GM06990 (cell line): Measurements from ENCODE around the gene ZNF582.
A peak's percentile ranks its signal among the peaks of the same experiment; 100 is the strongest.

Experiments
- DNase-seq: peaks from one replicate; pipeline ENCODE4 v3.0.0-alpha.2; 2011; ENCODE audit not compliant: insufficient read length; ENCODE audit errors: extremely low read depth
- H3K27me3 ChIP-seq: replicated peaks from 2 replicates; pipeline ENCODE4 v1.6.0; 2011; ENCODE audit warnings: low read length; ENCODE audit not compliant: control insufficient read depth, insufficient read depth
- H3K36me3 ChIP-seq: 2 replicates; pipeline ENCODE4 v1.5.1; 2011; ENCODE audit warnings: low read length; ENCODE audit not compliant: control insufficient read depth, insufficient read depth
- H3K4me3 ChIP-seq: replicated peaks from 2 replicates; pipeline ENCODE4 v1.5.1; 2011; ENCODE audit warnings: low read depth, mild to moderate bottlenecking, control low read depth, low read length
- TF ChIP-seq, protein P1 (sequence below): IDR thresholded peaks from 2 replicates; pipeline ENCODE4 v1.5.1; 2011; ENCODE audit warnings: low read length, control low read depth, mild to moderate bottlenecking, inconsistent platforms; ENCODE audit not compliant: insufficient read depth, poor library complexity, severe bottlenecking

ZNF582 gene

DNA sequence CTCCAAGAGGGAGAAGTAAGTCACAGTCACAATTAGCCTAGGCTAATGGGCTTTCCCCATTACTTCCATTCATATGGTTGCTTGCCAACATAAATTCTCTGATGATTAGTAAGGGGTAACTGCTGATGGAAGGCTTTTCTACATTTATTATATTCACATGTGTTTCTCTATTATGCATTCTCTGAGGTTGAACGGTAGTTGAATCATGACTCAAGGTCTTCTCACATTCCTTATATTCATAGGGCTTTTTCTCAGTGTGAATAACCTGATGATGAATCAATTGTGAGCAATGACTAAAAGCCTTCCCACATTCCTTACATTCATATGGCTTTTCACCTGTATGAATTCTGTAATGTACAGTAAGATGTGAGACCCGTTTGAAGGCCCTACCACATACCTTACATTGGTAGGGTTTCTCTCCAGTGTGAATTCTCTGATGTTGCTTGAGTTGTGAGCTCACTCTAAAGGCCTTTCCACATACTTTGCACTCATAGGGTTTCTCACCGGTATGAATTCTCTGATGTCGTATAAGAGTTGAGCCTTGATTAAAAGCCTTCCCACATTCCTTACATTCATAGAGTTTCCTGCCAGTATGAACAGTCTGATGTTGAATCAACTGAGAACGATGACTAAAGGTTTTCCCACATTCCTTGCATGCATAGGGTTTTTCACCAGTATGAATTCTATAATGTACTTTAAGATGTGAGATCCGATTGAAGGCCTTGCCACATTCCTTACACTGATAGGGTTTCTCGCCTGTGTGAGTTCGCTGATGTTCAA, 9.3 kb downstream of the ZNF582 start:
- Histone ChIP-seq H3K36me3 (no peaks in the 10 kb centered on the region), H3K4me3 (no peak overlapping the region), H3K27me3 (no peaks in the 10 kb centered on the region)
- TF ChIP-seq, protein P1, sequence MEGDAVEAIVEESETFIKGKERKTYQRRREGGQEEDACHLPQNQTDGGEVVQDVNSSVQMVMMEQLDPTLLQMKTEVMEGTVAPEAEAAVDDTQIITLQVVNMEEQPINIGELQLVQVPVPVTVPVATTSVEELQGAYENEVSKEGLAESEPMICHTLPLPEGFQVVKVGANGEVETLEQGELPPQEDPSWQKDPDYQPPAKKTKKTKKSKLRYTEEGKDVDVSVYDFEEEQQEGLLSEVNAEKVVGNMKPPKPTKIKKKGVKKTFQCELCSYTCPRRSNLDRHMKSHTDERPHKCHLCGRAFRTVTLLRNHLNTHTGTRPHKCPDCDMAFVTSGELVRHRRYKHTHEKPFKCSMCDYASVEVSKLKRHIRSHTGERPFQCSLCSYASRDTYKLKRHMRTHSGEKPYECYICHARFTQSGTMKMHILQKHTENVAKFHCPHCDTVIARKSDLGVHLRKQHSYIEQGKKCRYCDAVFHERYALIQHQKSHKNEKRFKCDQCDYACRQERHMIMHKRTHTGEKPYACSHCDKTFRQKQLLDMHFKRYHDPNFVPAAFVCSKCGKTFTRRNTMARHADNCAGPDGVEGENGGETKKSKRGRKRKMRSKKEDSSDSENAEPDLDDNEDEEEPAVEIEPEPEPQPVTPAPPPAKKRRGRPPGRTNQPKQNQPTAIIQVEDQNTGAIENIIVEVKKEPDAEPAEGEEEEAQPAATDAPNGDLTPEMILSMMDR = no peak
- DNase-seq = no peak

DNA sequence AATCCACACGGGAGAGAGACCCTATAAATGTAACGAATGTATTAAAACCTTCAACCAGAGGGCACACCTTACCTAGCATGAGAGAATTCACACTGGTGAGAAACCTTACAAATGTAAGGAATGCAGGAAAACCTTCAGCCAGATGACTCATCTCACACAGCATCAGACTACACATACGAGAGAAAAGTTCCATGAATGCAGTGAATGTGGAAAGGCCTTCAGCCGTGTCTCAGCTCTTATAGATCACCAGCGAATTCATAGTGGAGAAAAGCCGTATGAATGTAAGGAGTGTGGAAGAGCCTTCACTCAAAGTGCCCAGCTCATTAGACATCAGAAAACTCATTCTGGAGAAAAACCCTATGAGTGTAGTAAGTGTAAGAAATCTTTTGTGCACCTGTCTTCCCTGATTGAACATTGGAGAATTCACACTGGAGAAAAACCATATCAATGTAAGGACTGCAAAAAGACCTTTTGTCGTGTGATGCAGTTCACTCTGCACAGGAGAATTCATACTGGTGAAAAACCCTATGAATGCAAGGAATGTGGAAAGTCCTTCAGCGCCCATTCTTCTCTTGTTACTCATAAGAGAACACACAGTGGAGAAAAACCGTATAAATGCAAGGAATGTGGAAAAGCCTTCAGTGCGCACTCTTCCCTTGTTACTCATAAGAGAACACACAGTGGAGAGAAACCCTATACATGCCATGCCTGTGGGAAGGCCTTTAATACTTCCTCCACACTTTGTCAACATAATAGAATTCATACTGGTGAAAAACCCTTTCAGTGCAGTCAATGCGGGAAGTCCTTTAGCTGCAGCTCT, 16.0 kb downstream of the ZNF582 start:
- Histone ChIP-seq H3K36me3 (no peaks in the 10 kb centered on the region; the same call in 1 of the 2 replicates), H3K27me3 (no peaks in the 10 kb centered on the region), H3K4me3 (no peak overlapping the region)
- TF ChIP-seq, protein P1 = no peak
- no peak for DNase-seq

DNA sequence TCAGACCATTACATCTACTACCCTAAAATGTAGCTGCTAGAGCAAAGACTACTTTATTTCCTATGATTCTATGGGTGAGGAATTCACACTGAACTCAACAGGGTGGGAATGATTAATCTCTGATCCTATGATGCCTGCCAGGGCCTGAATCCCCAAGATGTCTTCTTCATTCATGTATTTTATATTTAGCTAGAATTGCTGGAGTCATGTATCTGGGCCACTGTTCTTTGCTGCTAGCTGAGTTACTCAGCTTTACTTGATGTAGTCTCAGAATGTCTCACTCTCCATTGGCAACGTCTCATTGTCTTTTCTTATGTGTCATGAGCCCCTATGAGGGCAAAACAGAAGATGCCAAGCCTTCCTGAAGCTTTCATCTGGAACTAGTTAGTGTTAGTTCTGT, 21.1 kb downstream of the ZNF582 start:
- Histone ChIP-seq H3K4me3 (no peak overlapping the region), H3K27me3 (no peaks in the 10 kb centered on the region), H3K36me3 (no peaks in the 10 kb centered on the region; the same call in 1 of the 2 replicates)
- no peak for DNase-seq
- TF ChIP-seq, protein P1 = no peak

DNA sequence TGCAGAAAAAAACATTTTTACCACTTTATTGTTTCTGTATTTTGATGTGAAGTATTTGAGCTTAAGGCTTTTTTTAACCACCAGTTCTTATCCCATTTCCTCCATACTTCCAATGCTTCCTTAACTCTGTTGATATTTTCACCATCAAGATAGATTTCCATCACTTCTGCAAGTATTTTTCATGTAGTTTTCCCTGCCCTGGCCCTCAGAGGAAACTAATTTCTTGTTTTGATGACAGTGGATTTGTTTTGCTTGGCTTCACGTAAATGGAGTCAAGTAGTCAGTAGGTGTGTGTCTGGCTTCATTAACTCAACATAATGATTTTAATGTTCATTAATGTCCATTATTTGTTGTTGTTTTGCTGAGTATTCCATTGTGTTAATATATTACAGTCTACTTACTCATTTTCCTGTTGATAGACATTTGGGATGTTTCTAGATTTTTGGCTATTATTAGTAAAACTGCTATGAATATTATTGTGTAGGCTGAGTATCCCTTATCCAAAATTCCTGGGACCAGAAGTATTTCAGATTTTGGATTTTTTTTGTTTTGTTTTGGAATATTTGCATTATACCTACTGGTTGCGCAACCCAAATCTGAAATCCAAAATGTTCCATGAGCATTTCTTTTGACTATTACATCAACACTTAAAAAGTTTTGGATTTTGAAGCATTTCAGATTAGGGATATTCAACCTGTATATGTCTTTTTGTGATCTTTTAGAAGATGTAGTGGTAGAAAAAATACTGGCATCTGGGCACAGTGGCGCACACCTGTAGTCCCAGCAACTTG, 23.3 kb downstream of the ZNF582 start:
- TF ChIP-seq, protein P1 = no peak
- Histone ChIP-seq H3K36me3 (no peaks in the 10 kb centered on the region; the same call in 1 of the 2 replicates), H3K27me3 (no peaks in the 10 kb centered on the region), H3K4me3 (no peak overlapping the region)
- no peak for DNase-seq

DNA sequence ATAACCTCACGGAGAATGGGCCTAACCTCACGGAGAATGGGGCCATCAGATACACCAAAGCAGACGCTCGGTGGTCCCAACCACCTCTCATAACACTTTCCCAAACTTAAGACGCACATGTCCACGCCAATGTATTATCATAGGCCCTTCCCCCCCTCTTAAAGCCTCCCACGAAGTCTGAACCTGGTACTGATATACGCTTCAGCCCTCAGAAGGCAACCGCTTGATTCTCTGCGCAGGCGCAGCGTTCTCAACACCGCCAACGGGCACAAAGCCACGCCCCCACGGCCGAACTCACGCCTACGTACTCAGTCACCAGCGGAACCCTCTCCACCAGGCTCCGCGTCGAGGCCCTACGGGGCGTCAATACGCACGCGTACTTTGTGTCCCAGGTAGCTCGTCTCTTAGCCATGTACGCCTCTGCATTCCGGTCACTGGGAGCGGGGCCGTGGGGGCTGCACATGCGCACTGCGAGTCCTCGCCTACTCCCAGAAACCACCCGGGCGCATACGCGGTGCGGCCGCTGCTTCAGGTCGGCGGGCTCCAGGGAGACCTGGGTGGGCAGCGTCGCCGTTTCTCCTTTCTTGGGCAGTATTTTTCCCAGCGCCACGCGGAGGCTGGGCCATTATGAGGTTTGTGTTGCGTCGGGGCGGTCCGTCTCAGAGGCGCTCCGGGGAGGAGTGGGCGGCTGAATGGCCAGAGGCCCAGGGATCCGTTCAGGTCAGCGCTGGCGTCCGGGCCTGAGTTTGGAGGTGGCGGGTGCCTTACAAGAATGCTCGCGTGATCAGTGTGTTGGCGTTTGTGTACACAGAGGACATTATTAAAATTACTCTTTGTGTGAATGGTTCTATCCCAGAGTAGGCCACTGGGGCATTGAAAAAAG, 25.3 kb downstream of the ZNF582 start:
- peak; percentile 89 for DNase-seq
- Histone ChIP-seq H3K36me3 (no peaks in the 10 kb centered on the region; the same call in 1 of the 2 replicates), H3K27me3 (no peaks in the 10 kb centered on the region), H3K4me3 (peak overlapping the region; percentile 68)
- TF ChIP-seq, protein P1 = no peak
